CD4-positive, alpha-beta T cell (primary cell): ENCODE measurements around the gene NAGK. TPM values are rescaled to one million over a fixed set of nuclear protein-coding genes. Genes with fewer than 3 reads are reported as not detected.

Source experiments
- ATAC-seq: fragments of 200-7000 bp; cut with Tn5 transposase; one replicate; pipeline ENCODE4 v1.10.0; 2022; ENCODE audit warnings: mild to moderate bottlenecking; ENCODE audit not compliant: poor library complexity
- CTCF ChIA-PET: fragments of 350-600 bp; sonication (Branson Sonifier 250); formaldehyde crosslinking; loops from one replicate; lab custom pipeline; 2021; ENCODE audit warnings: antibody characterized with exemption, inconsistent platforms; lab: Charles Lee
- POLR2A ChIA-PET: fragments of 350-600 bp; sonication (Branson Sonifier 250); formaldehyde crosslinking; loops from one replicate; lab custom pipeline; 2021; ENCODE audit warnings: antibody characterized with exemption, inconsistent platforms; lab: Charles Lee
- DNase-seq, 14 experiments: peaks; one replicate each; pipeline ENCODE4 v3.0.0-alpha.2; 2013 to 2020; ENCODE audit warnings: mixed read lengths in 2 of 14
- H3K27ac ChIP-seq, 2 donors: one replicate each; pipeline versions ENCODE4 v1.5.1 to v1.7.0; 2013; ENCODE audit warnings: low read length in 2 of 2, low read depth in 1 of 2, mild to moderate bottlenecking in 1 of 2
- H3K27me3 ChIP-seq, 2 experiments: 1 replicate in 1 of 2; 2 replicates in 1 of 2; pipeline versions ENCODE4 v1.6.1 to v1.7.0; 2013; ENCODE audit warnings: low read length in 2 of 2, control low read depth in 1 of 2, mild to moderate bottlenecking in 1 of 2, moderate library complexity in 1 of 2; ENCODE audit not compliant: insufficient read depth in 2 of 2, control insufficient read depth in 1 of 2
- H3K36me3 ChIP-seq: one replicate; pipeline ENCODE4 v1.6.1; 2013; ENCODE audit warnings: low read length, control low read depth; ENCODE audit not compliant: insufficient read depth
- H3K4me1 ChIP-seq: one replicate; pipeline ENCODE4 v1.6.1; 2013; ENCODE audit warnings: low read length, control low read depth; ENCODE audit not compliant: insufficient read depth
- H3K4me3 ChIP-seq: one replicate; pipeline ENCODE4 v1.5.1; 2013; ENCODE audit warnings: mild to moderate bottlenecking, low read length, moderate library complexity
- H3K9me3 ChIP-seq, 2 experiments: 1 replicate in 1 of 2; 2 replicates in 1 of 2; pipeline versions ENCODE4 v1.6.1 to v1.7.0; 2013; ENCODE audit warnings: low read length in 2 of 2, mild to moderate bottlenecking in 2 of 2, control low read depth in 1 of 2, moderate library complexity in 1 of 2; ENCODE audit not compliant: control insufficient read depth in 1 of 2, insufficient read depth in 1 of 2
- H3K27ac Mint-ChIP-seq: one replicate; pipeline ENCODE4 v1.8.0; 2020; ENCODE audit warnings: mixed read lengths
- H3K27me3 Mint-ChIP-seq: one replicate; pipeline ENCODE4 v1.8.0; 2021; ENCODE audit warnings: mixed read lengths
- H3K36me3 Mint-ChIP-seq: one replicate; pipeline ENCODE4 v1.8.0; 2021; ENCODE audit warnings: low read depth, mixed read lengths
- H3K4me1 Mint-ChIP-seq: one replicate; pipeline ENCODE4 v1.8.0; 2021; ENCODE audit warnings: low read depth, mixed read lengths
- H3K4me3 Mint-ChIP-seq: one replicate; pipeline ENCODE4 v1.8.0; 2020; ENCODE audit warnings: mild to moderate bottlenecking, mixed read lengths
- H3K9me3 Mint-ChIP-seq: one replicate; pipeline ENCODE4 v1.8.0; 2020; ENCODE audit warnings: mixed read lengths
- CTCF ChIP-seq: fragments of 200-600 bp; IDR thresholded peaks from one replicate; pipeline ENCODE4 v1.8.0; 2022; ENCODE audit warnings: antibody characterized with exemption, mild to moderate bottlenecking
- intact Hi-C, 2 experiments: fragments of 100-400 bp; cut with DNase I in 1 of 2; cut with micrococcal nuclease in 1 of 2; formaldehyde crosslinking; loops; one replicate each; pipeline versions ENCODE4 v1.15.1 to v1.9.0; 2023 to 2025; cut with DNase I, micrococcal nuclease
- total RNA-seq, 174 experiments: library from RNA in 2 of 174; stranded (reverse) in 2 of 174; gene quantifications; one replicate each; pipeline ENCODE4 v1.2.3 and lab custom pipeline; 2021 to 2026

NAGK gene
- total RNA-seq, 2 experiments from 2014 or later = 62.3 to 73.3 TPM

GRCh38 chr2:71072492-71072891 lies 4.0 kb downstream of the NAGK start:
- POLR2A ChIA-PET = interaction anchor here (2.2 to 6.5 kb wide), 2 partner anchors 11 to 58 kb away, joined by 10 to 114 read pairs; partner anchors contain the start of genes MCEE and MPHOSPH10
- Histone ChIP-seq H3K4me1 (peaks cover 63% of the 10 kb centered on the region), H3K4me3 (peak overlapping the region; percentile 14), H3K27me3 (no peaks in the 10 kb centered on the region), H3K9me3 (no peaks in the 10 kb centered on the region), H3K27ac (peak overlapping the region; percentile 66 to 84), H3K36me3 (peaks cover 48% of the 10 kb centered on the region)
- intact Hi-C loops = loop anchor here in 1 of 2 experiments (5.0 kb wide), 1 partner anchor 260 kb away; the partner anchor contains the start of gene ZNF638
- H3K4me1 Mint-ChIP-seq = peaks cover 69% of the 10 kb centered on the region
- no peaks in the 10 kb centered on the region for H3K27me3 Mint-ChIP-seq
- peak overlapping the region; percentile 80 for H3K4me3 Mint-ChIP-seq
- ATAC-seq (no peak), DNase-seq (no peak)
- H3K36me3 Mint-ChIP-seq = peaks cover 78% of the 10 kb centered on the region
- TF ChIP-seq CTCF = no peak
- CTCF ChIA-PET = interaction anchor here (0.8 to 1.3 kb wide), 3 partner anchors 28 to 124 kb away, joined by 3 to 6 read pairs (median 3); no protein-coding TSS in a partner anchor
- no peaks in the 10 kb centered on the region for H3K9me3 Mint-ChIP-seq
- H3K27ac Mint-ChIP-seq = peak overlapping the region; percentile 99

- H3K36me3 Mint-ChIP-seq = peaks cover 79% of the 10 kb centered on the region
- H3K4me3 Mint-ChIP-seq = peak overlapping the region; percentile 7
- Histone ChIP-seq H3K4me1 (peaks cover 59% of the 10 kb centered on the region), H3K9me3 (no peaks in the 10 kb centered on the region), H3K36me3 (peaks cover 58% of the 10 kb centered on the region), H3K27ac (peak overlapping the region; percentile 1 to 23), H3K4me3 (no peak overlapping the region), H3K27me3 (no peaks in the 10 kb centered on the region)
- no peaks in the 10 kb centered on the region for H3K27me3 Mint-ChIP-seq
- no peaks in the 10 kb centered on the region for H3K9me3 Mint-ChIP-seq
- intact Hi-C loops = loop anchor here in 1 of 2 experiments (5.0 kb wide), 1 partner anchor 259 kb away; the partner anchor contains the start of gene ZNF638
- POLR2A ChIA-PET = no interaction called here
- ATAC-seq = no peak
- H3K27ac Mint-ChIP-seq = peak overlapping the region; percentile 99
- DNase-seq = no peak
- no peak for TF ChIP-seq CTCF
- CTCF ChIA-PET = no interaction called here
- H3K4me1 Mint-ChIP-seq = peaks cover 59% of the 10 kb centered on the region
These were observed 5.0 kb downstream of the NAGK start for GRCh38 chr2:71073475-71073874.

GRCh38 chr2:71074893-71075395 lies 6.5 kb downstream of the NAGK start:
- Mint-ChIP-seq H3K4me1 (peaks cover 45% of the 10 kb centered on the region), H3K4me3 (no peak overlapping the region), H3K27me3 (no peaks in the 10 kb centered on the region), H3K36me3 (peaks cover 82% of the 10 kb centered on the region), H3K27ac (no peak overlapping the region), H3K9me3 (no peaks in the 10 kb centered on the region)
- ATAC-seq = no peak
- intact Hi-C loops = loop anchor here in 1 of 2 experiments (5.0 kb wide), 1 partner anchor 257 kb away; the partner anchor contains the start of gene ZNF638
- no peak overlapping the region for H3K4me3 ChIP-seq
- ChIA-PET POLR2A (no interaction called here), CTCF (interaction anchor here (0.9 kb wide), 1 partner anchor 25 kb away, joined by 3 read pairs; no protein-coding TSS in a partner anchor)
- H3K27ac ChIP-seq = no peak overlapping the region
- no peaks in the 10 kb centered on the region for H3K9me3 ChIP-seq
- H3K4me1 ChIP-seq = peaks cover 44% of the 10 kb centered on the region
- no peak for DNase-seq
- TF ChIP-seq CTCF = no peak
- peaks cover 64% of the 10 kb centered on the region for H3K36me3 ChIP-seq
- no peaks in the 10 kb centered on the region for H3K27me3 ChIP-seq
